HS-27A (cell line): ENCODE results near the gene RREB1.

Experiments
- DNase-seq: peaks from one replicate; pipeline ENCODE4 v3.0.0-alpha.2; 2012; ENCODE audit warnings: low read depth, missing footprints

The RREB1 gene

DNA sequence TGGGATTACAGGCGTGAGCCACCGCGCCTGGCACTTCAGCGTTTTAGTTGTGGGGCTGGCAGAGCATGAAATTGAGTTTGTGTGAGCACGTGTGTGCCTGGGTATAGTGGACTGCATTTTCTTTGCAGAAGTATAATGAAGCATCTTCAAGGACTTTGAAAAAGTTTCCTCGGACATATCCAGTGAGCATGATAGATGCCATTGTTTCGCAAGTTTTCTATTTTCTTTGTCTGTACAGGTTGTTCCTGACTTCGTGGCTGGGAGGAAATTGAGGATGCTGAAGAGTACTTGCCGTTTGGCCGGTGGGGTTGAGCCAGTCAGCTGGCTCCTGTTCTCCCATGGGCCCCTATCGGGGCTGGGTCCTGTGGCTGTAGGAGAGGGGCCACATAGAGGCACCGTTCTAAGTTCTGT is 55.9 kb downstream of the RREB1 start:
- no peak for DNase-seq

- DNase-seq: no peak
Observed at GRCh38 chr6:7164536-7165001, 56.8 kb downstream of the RREB1 start.

DNA sequence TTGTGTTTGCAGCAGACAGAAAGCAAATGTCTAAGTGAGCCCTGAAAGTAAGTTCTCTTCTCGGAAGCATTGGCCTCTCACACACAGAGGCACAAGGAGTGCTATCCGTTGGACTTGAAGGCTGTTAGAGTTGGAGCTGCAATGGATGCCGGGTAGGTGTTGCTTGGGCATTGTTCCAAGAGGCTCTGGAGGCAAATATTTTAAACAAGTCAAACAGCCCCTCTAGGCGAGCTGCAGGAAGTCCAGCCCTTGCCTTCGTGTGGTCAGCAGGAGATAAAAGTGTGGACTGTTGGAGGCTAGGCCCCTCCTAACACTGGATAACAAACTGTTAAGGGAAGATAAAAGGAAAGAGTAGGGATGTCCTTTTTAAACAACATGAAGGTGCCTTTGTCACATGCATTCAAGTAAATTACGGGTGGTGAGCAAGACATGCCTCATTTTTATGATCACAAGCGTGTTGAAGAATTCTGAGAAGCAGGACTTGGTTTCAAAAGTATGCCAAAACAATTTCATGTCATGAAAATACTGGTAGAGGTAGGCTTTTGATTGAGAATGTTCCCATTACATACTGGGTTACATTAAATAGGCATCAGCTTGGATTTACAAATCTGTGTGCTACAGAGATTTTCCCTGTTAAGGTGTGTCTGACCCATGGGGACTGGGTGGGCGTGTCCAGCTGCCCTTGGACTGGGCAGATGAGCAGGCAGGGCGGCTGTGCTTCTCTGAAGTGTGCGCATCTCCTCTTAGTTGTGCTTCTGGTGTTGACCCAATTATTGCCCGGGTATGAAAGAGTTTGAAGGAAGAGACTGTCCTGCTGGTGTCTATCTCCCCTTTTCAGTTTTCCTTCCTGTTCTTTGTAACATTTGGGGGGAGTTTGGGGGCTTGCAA is 57.5 kb downstream of the RREB1 start:
- no peak for DNase-seq

DNA sequence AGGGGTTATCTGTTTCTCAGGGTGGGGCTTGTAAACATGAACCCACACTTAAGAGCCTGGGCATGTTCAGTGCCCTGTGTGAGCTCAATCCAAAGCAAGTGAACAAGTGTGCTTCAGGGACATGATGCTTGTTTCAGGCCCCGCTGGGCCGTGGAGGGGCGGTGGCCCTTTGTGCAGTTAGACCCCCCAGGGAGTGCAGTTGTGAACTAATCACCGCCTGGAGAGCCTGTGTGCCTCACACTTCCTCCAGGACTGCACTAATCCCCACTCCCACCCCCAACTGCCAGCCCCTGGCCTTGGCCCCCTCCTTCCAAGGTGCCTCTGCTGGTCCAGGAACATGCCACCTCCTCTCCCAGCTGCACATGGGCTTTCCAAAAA is 58.1 kb downstream of the RREB1 start:
- no peak for DNase-seq

GRCh38 chr6:7166410-7167293 is 58.9 kb downstream of the RREB1 start:
- DNase-seq: no peak

DNA sequence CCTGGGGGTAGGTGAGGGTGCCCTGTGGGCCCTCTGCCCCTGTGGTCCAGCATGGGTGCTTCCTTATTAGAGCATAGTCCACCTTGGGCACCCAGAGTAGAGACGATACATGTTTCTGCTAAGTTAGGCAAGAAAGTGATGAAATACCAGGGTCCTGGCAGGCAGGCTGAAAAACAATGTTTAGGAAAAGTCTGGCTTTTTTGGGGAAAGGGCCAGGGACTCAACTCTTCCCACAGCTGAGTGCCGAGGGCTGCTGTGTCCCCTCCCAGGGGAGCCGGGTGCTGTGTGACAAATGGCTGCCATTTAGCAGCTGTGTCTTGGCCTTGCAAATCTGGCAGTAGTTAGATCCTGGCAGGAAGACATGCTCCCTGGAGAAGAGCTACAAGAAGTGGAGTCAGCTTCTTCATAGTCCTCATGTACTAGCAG is 61.5 kb downstream of the RREB1 start:
- no peak for DNase-seq

DNA sequence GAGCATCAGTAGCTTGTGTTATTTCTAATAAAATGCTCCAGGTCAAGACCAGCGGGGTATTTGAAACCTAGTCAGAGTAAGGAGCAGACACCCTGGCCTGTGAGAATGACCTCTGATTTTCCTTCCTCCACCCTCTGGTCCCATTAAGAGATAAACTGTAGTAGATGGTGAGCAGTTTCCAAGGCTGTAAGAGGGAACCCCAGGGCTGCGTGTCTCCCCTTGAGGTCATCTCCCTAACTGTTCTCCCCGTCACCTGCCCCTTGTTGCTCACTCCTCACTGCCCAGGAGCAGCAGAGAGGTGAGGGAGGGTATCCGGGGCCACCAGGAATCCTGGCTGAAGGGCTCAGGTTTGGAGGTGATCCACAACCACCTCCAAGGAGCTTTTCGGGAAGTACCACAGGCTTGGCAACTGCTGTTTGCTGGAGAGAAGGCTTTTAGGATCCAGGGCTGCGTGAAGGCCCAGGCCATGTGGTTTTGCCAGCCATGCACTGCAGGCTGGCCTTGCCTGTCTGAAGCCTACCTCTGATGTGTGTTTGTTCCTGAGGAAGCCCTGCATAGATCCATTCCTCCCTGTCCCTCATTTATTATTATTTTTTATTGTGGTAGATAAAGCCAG is 62.5 kb downstream of the RREB1 start:
- no peak for DNase-seq

- DNase-seq: no peak
Observed at GRCh38 chr6:7171119-7171518, 63.4 kb downstream of the RREB1 start.

DNA sequence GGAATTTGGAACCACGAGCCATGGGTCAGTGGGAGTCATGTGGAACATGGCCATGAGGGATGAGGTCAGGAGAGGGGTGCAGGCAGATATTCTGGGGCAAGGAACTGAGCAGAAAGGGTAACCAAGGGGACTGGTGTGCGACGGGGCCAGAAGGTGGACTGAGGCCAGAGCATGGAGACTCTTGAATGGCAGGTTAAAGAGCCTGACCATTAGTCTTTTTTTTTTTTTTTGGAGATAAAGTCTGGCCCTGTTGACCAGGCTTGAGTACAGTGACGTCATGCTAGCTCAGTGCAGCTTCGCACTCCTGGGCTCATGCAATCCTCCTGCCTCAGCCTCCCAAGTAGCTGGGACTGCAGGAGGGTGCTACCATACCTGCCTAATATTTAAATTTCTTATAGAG is 64.0 kb downstream of the RREB1 start:
- no peak for DNase-seq

GRCh38 chr6:7172649-7173048 is 64.9 kb downstream of the RREB1 start:
- no peak for DNase-seq

GRCh38 chr6:7173843-7174503 is 66.2 kb downstream of the RREB1 start:
- DNase-seq: no peak

DNA sequence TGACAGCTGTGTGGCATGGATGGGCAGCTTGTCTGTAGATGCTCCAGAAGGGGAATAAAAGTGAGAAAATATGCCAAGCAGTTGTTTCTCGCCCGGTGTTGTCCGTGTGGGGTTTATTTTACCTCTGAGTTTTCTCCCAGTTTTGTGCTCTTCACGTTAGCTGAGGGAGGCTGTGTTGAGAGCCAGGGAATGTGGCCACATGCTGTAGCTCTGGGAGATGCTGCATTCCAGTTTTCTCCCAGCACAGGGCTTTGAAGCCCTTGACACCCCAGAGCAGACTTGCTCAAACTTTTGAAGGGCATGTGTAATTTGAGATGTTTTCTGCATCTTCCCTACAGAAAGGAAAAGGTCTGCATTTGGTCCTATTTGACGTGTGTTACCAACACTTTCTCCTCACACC is 67.7 kb downstream of the RREB1 start:
- no peak for DNase-seq

GRCh38 chr6:7176208-7176607 is 68.4 kb downstream of the RREB1 start:
- no peak for DNase-seq

DNA sequence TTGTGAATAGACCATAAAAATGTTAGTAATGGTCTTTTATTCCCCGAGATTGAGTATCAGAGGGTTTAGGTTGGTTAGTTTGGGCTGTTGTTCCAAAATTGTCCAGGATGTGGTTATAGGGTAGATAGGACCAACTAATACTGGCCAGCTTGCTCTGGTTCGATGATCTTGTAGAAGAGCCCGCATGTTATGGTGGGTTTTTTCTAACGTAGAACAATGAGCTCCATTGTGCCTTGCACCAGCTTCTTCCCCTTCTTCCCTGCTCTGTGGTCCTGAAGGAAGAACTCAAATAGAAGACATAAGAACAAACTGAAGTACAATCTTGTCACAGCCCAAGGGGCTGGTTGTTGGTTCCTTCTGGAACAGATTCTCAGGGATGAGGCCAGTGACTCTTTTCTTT is 70.5 kb downstream of the RREB1 start:
- no peak for DNase-seq

GRCh38 chr6:7180751-7181150 is 73.0 kb downstream of the RREB1 start:
- no peak for DNase-seq

DNA sequence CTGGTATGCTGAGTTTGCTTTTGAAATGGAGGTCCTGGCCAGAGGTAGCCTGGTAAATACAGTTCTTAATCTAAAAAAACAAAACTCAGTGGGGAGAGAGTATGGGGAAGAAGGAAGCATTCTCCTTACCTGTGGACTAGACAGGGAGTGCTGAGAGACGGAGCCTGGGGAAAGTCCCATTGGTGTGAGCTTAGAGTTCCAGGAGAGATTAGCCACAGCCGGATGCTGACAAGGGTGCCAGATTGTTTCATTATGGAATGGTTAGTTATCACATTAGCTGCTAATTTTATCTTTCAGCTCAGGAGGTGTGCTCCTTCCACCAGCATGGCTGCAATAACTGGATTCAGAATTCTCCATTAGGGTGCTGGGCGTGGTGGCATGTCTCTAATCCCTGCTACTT is 75.9 kb downstream of the RREB1 start:
- no peak for DNase-seq

DNA sequence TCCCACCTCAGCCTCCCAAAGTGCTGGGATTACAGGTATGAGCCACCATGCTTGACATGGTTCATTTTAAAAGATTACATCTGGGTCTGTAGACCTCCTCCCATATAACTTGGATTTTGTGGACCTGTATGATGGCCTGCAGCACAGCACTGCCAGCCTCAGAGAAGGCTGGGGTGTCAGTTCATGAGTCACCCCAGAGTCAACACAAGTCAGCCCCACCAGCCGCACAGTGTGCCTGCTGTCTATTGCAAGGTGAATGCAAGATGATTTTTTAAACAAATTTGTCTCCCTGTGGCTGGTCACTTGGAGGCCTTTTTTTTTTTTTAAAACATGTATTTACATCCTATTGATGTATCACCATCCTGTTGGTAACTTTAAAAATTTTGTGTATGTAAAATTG is 76.7 kb downstream of the RREB1 start:
- DNase-seq: no peak

GRCh38 chr6:7185561-7185960 is 77.8 kb downstream of the RREB1 start:
- DNase-seq: no peak

- no peak for DNase-seq
Observed at GRCh38 chr6:7188492-7188891, 80.7 kb downstream of the RREB1 start.

DNA sequence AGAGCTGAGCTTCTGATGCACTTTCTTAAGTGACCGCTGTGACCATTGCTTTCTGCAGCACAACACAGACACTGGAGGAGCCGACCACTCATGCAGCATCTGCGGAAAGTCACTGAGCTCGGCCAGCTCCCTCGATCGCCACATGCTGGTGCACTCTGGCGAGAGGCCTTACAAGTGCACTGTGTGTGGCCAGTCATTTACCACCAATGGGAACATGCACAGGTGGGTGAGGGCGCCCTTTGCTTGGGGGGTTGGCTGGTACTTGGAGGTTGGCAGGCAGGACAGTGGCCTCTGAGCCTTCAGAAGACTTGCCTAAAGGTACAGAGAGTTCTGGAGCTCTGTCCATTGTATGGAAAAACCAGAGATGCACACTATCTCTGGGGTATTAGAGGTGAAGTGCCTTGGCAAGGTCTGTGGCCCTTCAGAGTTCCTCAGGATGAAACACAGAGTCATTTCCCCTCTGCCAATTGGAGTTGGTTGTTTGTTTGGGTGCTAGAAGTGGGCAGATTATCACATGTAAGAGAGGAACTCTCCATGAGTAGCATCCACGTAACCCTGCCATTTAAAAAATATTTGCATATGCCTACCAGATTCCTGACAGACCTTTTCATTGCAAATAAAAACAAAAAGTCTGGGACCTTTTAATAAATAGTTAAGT is 81.5 kb downstream of the RREB1 start:
- no peak for DNase-seq

- DNase-seq: no peak
Observed at GRCh38 chr6:7190791-7191190, 83.0 kb downstream of the RREB1 start.

GRCh38 chr6:7193122-7193521 is 85.4 kb downstream of the RREB1 start:
- no peak for DNase-seq
